Activated CD8-positive, alpha-beta memory T cell treated with anti-CD3 and anti-CD28 coated beads for 36 hours (primary cell): ENCODE data around the gene ARHGEF1. TPM values are rescaled to one million over a fixed set of nuclear protein-coding genes. Genes with fewer than 3 reads are reported as not detected.
"Not testable (repeated sequence)": the region's sequence is repeated elsewhere in the genome, so short reads cannot be mapped to it uniquely, and the experiment has no call there.

ENCODE experiments used
- CTCF ChIA-PET: fragments of 350-600 bp; sonication (Branson Sonifier 250); formaldehyde crosslinking; loops from one replicate; lab custom pipeline; 2021; ENCODE audit warnings: antibody characterized with exemption; lab: Charles Lee
- POLR2A ChIA-PET: fragments of 350-600 bp; sonication (Branson Sonifier 250); formaldehyde crosslinking; loops from one replicate; lab custom pipeline; 2021; ENCODE audit warnings: antibody characterized with exemption; lab: Charles Lee
- total RNA-seq, 2 experiments: library from RNA; stranded (reverse); gene quantifications; one replicate each; pipeline ENCODE4 v1.2.3, GENCODE V29; 2021

Gene ARHGEF1
- total RNA-seq, 2 experiments from 2014 or later = 294 to 297 TPM

DNA sequence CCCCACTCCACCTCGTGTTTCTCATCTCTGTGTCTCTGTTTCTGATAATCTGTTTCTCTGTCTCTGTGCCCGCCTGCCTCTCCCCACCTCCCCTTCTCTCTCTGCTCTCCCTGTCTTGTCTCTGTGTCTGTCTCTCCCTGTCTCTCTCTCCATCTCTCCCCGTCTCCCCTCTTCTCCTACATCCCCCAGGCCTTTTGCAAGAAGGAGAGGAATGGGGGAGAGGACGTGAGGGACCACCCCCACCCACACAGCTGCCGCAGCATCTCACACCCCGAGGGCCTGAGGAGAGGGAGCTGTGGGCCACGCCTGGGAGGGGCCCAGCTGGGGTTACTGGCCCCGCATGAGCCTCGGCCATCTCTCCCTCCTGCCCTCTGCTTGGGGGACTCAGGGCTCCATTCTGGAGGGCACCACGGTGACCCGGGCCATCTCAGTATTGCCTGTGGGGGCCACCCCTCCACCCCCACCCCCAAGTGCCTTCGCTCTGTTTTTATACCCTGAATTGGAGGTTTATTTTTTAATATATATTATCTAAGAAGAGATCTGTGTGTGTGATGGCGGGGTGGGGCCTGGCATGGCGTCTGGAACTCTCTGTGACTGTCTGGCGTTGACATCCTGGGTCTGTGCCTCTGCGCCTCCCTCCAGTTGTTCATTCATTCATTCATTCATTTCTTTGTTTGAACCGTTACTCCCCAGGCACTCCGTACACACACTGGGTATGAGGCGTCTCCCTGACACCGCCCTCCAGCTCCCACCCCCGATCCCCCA is 24.1 kb downstream of the ARHGEF1 start:
- POLR2A ChIA-PET = interaction anchor here (0.6 to 0.9 kb wide), 3 partner anchors 16 to 543 kb away, joined by 3 to 6 read pairs (median 3); no protein-coding TSS in a partner anchor

GRCh38 chr19:41907994-41908615 is 25.1 kb downstream of the ARHGEF1 start:
- CTCF ChIA-PET = interaction anchor here (1.0 to 1.4 kb wide), 3 partner anchors 12 to 38 kb away, joined by 3 to 5 read pairs (median 3); no protein-coding TSS in a partner anchor

More for the DNA sequence above, 24.1 kb downstream of the ARHGEF1 start:
- CTCF ChIA-PET = interaction anchor here (1.4 kb wide), 1 partner anchor 33 kb away, joined by 3 read pairs; no protein-coding TSS in a partner anchor

GRCh38 chr19:41908724-41909464 is 25.9 kb downstream of the ARHGEF1 start:
- ChIA-PET CTCF (interaction anchor here (1.0 to 1.3 kb wide), 2 partner anchors 13 to 38 kb away, joined by 3 to 5 read pairs; no protein-coding TSS in a partner anchor), POLR2A (no interaction called here)

More at GRCh38 chr19:41907994-41908615, 25.1 kb downstream of the ARHGEF1 start:
- POLR2A ChIA-PET = interaction anchor here (0.9 kb wide), 1 partner anchor 38 kb away, joined by 3 read pairs; no protein-coding TSS in a partner anchor

GRCh38 chr19:41909706-41910105 is 26.7 kb downstream of the ARHGEF1 start:
- POLR2A ChIA-PET = no interaction called here

DNA sequence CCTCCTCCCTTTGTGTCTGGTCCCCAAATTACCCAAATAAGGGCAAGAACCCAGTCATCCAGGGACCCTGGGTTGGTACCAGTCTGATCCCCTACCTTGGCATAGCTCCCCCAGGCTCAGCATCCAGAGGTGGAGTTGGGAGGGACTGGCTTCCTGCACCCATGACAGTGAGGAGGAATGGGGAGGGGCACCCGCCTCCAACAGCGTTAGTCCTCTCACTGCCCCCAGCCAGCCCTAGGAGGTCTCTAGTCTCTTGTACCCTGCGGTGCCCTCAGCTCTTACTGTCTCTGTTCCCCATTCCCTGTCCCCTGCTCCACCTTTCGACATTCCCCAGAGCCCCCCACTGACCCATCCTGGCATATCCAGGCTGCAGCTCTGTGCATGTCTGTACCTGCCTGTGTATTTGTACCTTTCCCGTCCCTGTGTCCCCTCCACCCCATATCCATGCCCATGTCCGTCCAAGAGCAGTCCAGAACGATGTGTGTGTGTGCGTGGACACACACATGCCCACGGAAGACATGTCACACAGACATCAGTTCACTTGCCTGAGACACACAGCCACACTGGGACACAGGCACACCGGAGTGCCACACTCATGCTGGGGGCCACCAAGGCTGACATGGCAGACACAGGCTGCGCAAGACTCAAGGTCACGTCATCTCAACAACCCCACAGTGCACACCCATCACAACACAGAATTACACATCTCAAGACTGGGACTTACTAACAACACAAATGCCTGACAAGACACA is 27.4 kb downstream of the ARHGEF1 start:
- ChIA-PET POLR2A (no interaction called here), CTCF (interaction anchor here (0.8 to 1.2 kb wide), 2 partner anchors 10 to 38 kb away, joined by 3 read pairs; no protein-coding TSS in a partner anchor)

More at GRCh38 chr19:41909706-41910105, 26.7 kb downstream of the ARHGEF1 start:
- CTCF ChIA-PET = interaction anchor here (0.8 kb wide), 1 partner anchor 9 kb away, joined by 3 read pairs; no protein-coding TSS in a partner anchor

GRCh38 chr19:41910992-41911888 is 28.3 kb downstream of the ARHGEF1 start:
- ChIA-PET POLR2A (interaction anchor here (1.0 to 1.1 kb wide), 2 partner anchors 9 to 16 kb away, joined by 3 read pairs; no protein-coding TSS in a partner anchor), CTCF (interaction anchor here (1.1 to 1.2 kb wide), 2 partner anchors 25 to 39 kb away, joined by 3 to 4 read pairs; no protein-coding TSS in a partner anchor)

DNA sequence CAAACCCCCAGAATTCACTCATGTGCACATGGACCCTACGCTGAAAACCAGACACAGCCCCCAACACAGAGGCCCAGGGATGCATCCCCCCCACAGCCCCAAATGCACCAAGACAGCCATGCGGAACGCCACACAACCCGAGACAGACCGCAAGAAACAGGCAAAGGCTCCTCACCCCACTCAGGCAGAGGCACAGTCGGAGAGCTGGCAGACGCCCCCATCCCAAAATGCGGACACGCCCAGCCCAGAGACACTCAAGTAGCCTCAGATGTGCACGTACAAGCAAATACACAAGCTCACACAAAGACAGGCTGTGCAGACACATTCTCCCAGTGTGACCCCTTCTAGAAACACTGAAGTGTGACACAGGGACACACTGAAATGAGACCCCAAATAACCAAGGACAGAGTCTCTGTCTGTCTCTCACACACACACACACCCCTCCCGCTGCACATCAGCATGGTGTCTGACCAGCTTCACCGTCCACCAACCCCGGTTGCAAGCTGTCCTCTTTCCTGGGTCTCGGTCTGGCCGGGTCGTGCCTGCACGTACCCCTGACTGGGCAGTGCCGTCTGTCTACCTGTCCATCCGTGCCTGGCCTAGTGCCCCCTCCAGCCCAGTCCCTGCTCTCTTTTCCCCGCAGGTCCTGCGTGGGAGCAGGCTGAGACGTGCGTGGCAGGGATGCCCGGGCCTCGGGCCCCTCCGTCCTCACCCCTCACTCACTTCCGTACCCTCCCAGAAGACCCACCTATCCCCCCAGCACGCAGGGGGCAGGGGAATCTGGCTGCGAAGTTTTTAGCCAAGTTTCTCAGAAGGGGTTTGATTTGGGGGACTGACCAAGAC is 29.1 kb downstream of the ARHGEF1 start:
- POLR2A ChIA-PET = interaction anchor here (0.6 to 1.1 kb wide), 3 partner anchors 9 to 17 kb away, joined by 3 to 4 read pairs (median 3); no protein-coding TSS in a partner anchor

GRCh38 chr19:41912899-41913537 is 30.0 kb downstream of the ARHGEF1 start:
- POLR2A ChIA-PET = no interaction called here
- CTCF ChIA-PET = interaction anchor here (0.5 kb wide), 1 partner anchor 32 kb away, joined by 3 read pairs; no protein-coding TSS in a partner anchor

More for the DNA sequence above, 29.1 kb downstream of the ARHGEF1 start:
- CTCF ChIA-PET = interaction anchor here (0.5 to 1.2 kb wide), 3 partner anchors 26 to 39 kb away, joined by 3 to 4 read pairs (median 3); no protein-coding TSS in a partner anchor

- POLR2A ChIA-PET = no interaction called here
- CTCF ChIA-PET = no interaction called here
These were observed 30.8 kb downstream of the ARHGEF1 start for GRCh38 chr19:41913538-41914423.

- CTCF ChIA-PET, POLR2A ChIA-PET: not testable (repeated sequence)
These were observed 31.4 kb downstream of the ARHGEF1 start for GRCh38 chr19:41914424-41914834.

GRCh38 chr19:41915021-41915775 is 32.2 kb downstream of the ARHGEF1 start:
- ChIA-PET CTCF (no interaction called here), POLR2A (no interaction called here)

- ChIA-PET CTCF (no interaction called here), POLR2A (no interaction called here)
These were observed 32.9 kb downstream of the ARHGEF1 start for GRCh38 chr19:41915776-41916414.

DNA sequence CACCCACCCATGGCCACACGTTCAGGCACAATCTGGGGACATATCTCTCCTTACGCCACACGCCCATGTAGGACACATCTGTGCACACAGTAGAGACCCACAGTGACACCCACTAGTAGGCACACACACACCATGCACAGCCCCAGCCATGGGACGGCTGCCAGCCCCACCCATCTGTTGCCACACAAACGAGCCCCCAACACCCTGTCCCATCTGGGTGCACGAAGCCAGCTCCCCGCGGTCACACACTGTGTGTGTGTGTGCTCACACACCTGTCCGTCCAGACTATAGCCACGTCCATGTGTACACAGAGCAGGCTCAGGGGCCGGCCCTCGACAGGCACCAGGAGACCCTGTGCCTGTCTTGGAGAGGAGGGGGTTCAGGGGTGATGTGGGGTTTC is 34.7 kb downstream of the ARHGEF1 start:
- POLR2A ChIA-PET = no interaction called here
- CTCF ChIA-PET = no interaction called here

GRCh38 chr19:41918095-41918494 is 35.1 kb downstream of the ARHGEF1 start:
- ChIA-PET POLR2A (no interaction called here), CTCF (no interaction called here)
